Uterus (tissue), 4 donors: ENCODE measurements around the gene CBARP. TPM values are rescaled to one million over a fixed set of nuclear protein-coding genes. Genes with fewer than 3 reads are reported as not detected.
A peak's percentile ranks its signal among the peaks of the same experiment; 100 is the strongest.
"Not testable (repeated sequence)": the region's sequence is repeated elsewhere in the genome, so short reads cannot be mapped to it uniquely, and the experiment has no call there.

Source experiments
- DNase-seq, 2 donors: peaks; one replicate each; pipeline ENCODE4 v3.0.0-alpha.2; 2019 to 2020
- H3K27ac ChIP-seq, 2 donors: fragments of 200-600 bp; sonication (generic); 1 replicate in 1 of 2; 2 replicates in 1 of 2; pipeline ENCODE4 v1.5.1; 2016 to 2018
- H3K27me3 ChIP-seq, 2 donors: fragments of 200-600 bp; sonication (generic); one replicate each; pipeline ENCODE4 v1.5.1; 2018 to 2019; ENCODE audit warnings: control low read depth in 1 of 2
- H3K36me3 ChIP-seq, 2 donors: fragments of 200-600 bp; sonication (generic); one replicate each; pipeline ENCODE4 v1.5.1; 2019; ENCODE audit warnings: control low read depth in 1 of 2
- H3K4me1 ChIP-seq, 2 donors: fragments of 200-600 bp; sonication (generic); one replicate each; pipeline ENCODE4 v1.5.1; 2018 to 2019; ENCODE audit warnings: control low read depth in 1 of 2
- H3K4me3 ChIP-seq, 2 donors: fragments of 200-600 bp; sonication (generic); 1 replicate in 1 of 2; 2 replicates in 1 of 2; pipeline ENCODE4 v1.5.1; 2018 to 2019; ENCODE audit warnings: mild to moderate bottlenecking in 1 of 2
- H3K9me3 ChIP-seq, 2 donors: fragments of 200-600 bp; sonication (generic); one replicate each; pipeline ENCODE4 v1.5.1; 2019; ENCODE audit warnings: control low read depth in 1 of 2
- POLR2A ChIP-seq, 2 donors: fragments of 450-650 bp; IDR thresholded peaks; one replicate each; pipeline ENCODE4 v1.6.1; 2016; ENCODE audit warnings: antibody characterized with exemption in 2 of 2, mild to moderate bottlenecking in 1 of 2, moderate library complexity in 1 of 2
- intact Hi-C: fragments of 100-400 bp; cut with DNase I; formaldehyde crosslinking; loops from one replicate; pipeline ENCODE4 v1.15.1; 2023; ENCODE audit warnings: low total_unique reads
- total RNA-seq, 4 donors: library from RNA; depleted of rRNA in 3 of 4; stranded (reverse); fragments of >200 nt in 3 of 4; gene quantifications; one replicate each; pipeline versions ENCODE4 v1.1.0 to v1.2.4, GENCODE V29; 2014 to 2023
- TF ChIP-seq, protein P1 (sequence below), 4 experiments: fragments of 200-600 bp in 2 of 4; fragments of 450-650 bp in 2 of 4; sonication (generic) in 2 of 4; IDR thresholded peaks; one replicate each; pipeline ENCODE4 v1.5.1; 2016 to 2019; ENCODE audit warnings: antibody characterized with exemption in 4 of 4, mild to moderate bottlenecking in 2 of 4, moderate library complexity in 1 of 4
- donor health status: DM: yes; HTN: yes; CAD: no.

The CBARP gene
- total RNA-seq, 4 donors from 2014 or later = 0.26 to 1.5 (median 1.0) TPM; not detected in 1

DNA sequence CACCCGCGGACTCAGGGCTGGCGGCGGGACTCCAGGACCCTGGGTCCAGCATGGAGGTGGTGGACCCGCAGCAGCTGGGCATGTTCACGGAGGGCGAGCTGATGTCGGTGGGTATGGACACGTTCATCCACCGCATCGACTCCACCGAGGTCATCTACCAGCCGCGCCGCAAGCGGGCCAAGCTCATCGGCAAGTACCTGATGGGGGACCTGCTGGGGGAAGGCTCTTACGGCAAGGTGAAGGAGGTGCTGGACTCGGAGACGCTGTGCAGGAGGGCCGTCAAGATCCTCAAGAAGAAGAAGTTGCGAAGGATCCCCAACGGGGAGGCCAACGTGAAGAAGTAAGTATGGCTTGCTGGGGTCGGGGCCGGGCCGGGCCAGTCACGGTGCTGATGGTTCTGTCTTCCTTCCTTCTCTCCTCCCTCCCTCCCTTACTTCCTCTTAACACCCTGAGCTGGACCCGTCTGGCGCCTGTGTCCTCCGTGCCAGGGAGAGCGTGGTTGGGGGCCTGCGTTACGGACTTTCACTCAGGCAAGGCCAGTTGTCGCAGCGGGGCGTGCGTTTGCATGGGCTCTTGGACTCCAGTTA lies 30.8 kb downstream of the CBARP start:
- H3K4me1 ChIP-seq = peaks cover 0 to 14% of the 10 kb centered on the region in 2 donors
- H3K9me3 ChIP-seq = no peaks in the 10 kb centered on the region

DNA sequence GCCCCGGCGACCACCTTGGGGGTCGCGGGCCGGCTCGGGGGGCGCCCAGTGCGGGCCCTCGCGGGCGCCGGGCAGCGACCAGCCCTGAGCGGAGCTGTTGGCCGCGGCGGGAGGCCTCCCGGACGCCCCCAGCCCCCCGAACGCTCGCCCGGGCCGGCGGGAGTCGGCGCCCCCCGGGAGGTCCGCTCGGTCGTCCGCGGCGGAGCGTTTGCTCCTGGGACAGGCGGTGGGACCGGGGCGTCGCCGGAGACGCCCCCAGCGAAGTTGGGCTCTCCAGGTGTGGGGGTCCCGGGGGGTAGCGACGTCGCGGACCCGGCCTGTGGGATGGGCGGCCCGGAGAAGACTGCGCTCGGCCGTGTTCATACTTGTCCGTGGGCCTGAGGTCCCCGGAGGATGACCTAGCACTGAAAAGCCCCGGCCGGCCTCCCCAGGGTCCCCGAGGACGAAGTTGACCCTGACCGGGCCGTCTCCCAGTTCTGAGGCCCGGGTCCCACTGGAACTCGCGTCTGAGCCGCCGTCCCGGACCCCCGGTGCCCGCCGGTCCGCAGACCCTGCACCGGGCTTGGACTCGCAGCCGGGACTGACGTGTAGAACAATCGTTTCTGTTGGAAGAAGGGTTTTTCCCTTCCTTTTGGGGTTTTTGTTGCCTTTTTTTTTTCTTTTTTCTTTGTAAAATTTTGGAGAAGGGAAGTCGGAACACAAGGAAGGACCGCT lies 31.5 kb downstream of the CBARP start:
- Histone ChIP-seq H3K9me3 (no peaks in the 10 kb centered on the region), H3K4me3 (peak overlapping the region; percentile 68 to 71), H3K36me3 (no peaks in the 10 kb centered on the region), H3K27ac (peak overlapping the region; percentile 65 to 89), H3K4me1 (peaks cover 0 to 10% of the 10 kb centered on the region in 2 donors), H3K27me3 (no peaks in the 10 kb centered on the region)
- no peak for TF ChIP-seq POLR2A (IDR thresholded peaks at IDR 0.05)
- TF ChIP-seq, protein P1, sequence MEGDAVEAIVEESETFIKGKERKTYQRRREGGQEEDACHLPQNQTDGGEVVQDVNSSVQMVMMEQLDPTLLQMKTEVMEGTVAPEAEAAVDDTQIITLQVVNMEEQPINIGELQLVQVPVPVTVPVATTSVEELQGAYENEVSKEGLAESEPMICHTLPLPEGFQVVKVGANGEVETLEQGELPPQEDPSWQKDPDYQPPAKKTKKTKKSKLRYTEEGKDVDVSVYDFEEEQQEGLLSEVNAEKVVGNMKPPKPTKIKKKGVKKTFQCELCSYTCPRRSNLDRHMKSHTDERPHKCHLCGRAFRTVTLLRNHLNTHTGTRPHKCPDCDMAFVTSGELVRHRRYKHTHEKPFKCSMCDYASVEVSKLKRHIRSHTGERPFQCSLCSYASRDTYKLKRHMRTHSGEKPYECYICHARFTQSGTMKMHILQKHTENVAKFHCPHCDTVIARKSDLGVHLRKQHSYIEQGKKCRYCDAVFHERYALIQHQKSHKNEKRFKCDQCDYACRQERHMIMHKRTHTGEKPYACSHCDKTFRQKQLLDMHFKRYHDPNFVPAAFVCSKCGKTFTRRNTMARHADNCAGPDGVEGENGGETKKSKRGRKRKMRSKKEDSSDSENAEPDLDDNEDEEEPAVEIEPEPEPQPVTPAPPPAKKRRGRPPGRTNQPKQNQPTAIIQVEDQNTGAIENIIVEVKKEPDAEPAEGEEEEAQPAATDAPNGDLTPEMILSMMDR (IDR thresholded peaks at IDR 0.05) = no peak
- intact Hi-C loops = no loop called here
- no peak for DNase-seq

More for the DNA sequence above, 30.8 kb downstream of the CBARP start:
- Histone ChIP-seq H3K27ac (peak overlapping the region; percentile 65 to 89), H3K4me3 (peak overlapping the region; percentile 68 to 71), H3K36me3 (no peaks in the 10 kb centered on the region), H3K27me3 (no peaks in the 10 kb centered on the region)
- TF ChIP-seq POLR2A (IDR thresholded peaks at IDR 0.05) = no peak
- TF ChIP-seq, protein P1 (IDR thresholded peaks at IDR 0.05) = no peak
- DNase-seq = no peak
- intact Hi-C loops = no loop called here

DNA sequence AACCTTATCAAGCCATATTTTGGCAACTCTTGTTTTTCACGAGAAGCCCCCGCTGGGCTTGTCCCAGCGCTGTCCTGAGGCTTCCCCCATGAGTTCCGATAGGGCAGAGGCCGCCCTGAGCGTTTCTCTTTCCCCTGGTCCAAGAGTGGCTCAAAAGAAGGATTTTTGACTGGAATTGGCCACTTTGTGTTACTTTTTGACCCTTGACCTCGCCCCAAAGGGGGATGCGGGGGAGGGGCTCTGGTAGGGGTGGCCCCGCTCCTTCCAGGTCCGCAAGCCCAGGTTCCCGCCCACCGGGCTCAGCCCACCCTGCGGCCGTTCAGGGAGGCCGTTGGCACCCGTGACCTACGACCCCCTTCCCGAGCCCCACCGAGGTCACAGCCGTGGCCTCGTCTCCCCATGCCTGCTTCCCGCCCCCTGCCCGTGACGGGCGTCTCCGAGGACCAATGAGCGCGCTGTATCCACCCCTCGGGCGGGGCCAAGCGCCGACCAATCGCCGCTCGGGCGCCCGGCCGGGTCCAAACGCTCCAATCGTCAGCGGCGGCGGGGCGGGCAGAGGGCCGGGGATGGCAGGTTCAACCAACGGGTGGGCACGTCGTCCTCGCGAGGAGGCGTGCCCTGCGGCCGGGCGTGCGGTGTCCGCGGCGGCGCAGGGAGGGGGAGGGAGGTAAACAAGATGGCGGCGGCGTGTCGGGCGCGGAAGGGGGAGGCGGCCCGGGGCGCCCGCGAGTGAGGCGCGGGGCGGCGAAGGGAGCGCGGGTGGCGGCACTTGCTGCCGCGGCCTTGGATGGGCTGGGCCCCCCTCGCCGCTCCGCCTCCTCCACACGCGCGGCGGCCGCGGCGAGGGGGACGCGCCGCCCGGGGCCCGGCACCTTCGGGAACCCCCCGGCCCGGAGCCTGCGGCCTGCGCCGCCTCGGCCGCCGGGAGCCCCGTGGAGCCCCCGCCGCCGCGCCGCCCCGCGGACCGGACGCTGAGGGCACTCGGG lies 32.4 kb downstream of the CBARP start, which contains the start of gene STK11:
TSS of gene STK11 (plus strand) at position 665 of the 986 bp plus-strand sequence. CDS start 1,136 bp downstream, outside the sequence.
- Histone ChIP-seq H3K36me3 (no peaks in the 10 kb centered on the region), H3K4me1 (peaks cover 0 to 4% of the 10 kb centered on the region in 2 donors)
- peak; percentile 98 to 99 for DNase-seq

DNA sequence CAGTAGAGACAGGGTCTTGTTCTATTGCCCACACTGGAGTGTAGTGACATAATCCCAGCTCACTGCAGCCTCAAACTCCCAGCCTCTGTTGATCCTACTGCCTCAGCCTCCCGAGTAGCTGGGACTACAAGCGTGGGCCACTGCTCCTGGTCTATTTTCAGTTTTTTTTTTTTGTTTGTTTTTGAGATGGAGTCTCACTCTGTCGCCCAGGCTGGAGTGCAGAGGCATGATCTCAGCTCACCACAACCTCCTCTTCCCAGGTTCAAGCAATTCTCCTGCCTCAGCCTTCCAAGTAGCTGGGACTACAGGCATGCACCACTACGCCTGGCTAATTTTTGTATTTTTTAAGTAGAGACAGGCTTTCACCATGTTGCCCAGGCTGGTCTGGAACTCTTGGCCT lies 37.2 kb downstream of the CBARP start:
- H3K27ac ChIP-seq, H3K36me3 ChIP-seq, H3K27me3 ChIP-seq, H3K4me3 ChIP-seq, H3K4me1 ChIP-seq, DNase-seq, H3K9me3 ChIP-seq, intact Hi-C loops: not testable (repeated sequence)

More for the DNA sequence above, 32.4 kb downstream of the CBARP start, which contains the start of gene STK11:
- H3K27me3 ChIP-seq = no peaks in the 10 kb centered on the region
- peak within 1 kb of the TSS; percentile 68 to 71 for H3K4me3 ChIP-seq
- intact Hi-C loops = no loop called here
- no peaks in the 10 kb centered on the region for H3K9me3 ChIP-seq
- peak within 1 kb of the TSS; percentile 86 to 89 for H3K27ac ChIP-seq
- TF ChIP-seq POLR2A (IDR thresholded peaks at IDR 0.05) = peak; percentile 82 to 86
- TF ChIP-seq, protein P1 (IDR thresholded peaks at IDR 0.05) = peak in 1 of 4 experiments; percentile 43

DNA sequence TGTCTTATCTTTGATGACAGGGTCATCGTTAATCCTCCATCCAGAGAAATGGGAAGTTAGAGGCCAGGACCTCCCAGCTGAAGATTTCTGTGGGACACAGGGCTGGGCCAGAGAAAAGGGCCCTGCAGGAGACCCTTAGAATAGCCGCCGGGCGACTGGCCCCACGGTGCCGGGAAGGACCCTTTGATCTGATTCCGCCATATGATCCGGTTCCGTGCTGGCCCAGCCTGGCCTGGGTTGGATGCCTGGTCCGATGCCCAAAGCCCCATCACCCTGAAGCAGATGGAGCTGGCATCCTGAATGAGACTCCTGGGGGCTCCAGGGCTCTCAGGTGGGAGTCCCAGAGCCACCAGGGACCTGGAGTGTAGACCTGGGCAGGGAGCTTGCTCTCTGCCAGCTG lies 38.3 kb downstream of the CBARP start:
- TF ChIP-seq POLR2A (IDR thresholded peaks at IDR 0.05) = no peak
- TF ChIP-seq, protein P1 (IDR thresholded peaks at IDR 0.05) = no peak
- Histone ChIP-seq H3K36me3 (no peaks in the 10 kb centered on the region), H3K4me1 (no peaks in the 10 kb centered on the region), H3K4me3 (no peak overlapping the region), H3K27ac (no peak overlapping the region), H3K9me3 (no peaks in the 10 kb centered on the region), H3K27me3 (no peaks in the 10 kb centered on the region)
- DNase-seq = no peak
- intact Hi-C loops = no loop called here
